ENCODE measurements around the gene FBXO9.

FBXO9 gene

GRCh38 chr6:53065266-53066076 is at the start of gene FBXO9:
FBXO9 (plus strand) TSS chr6:53065404; CDS start chr6:53065790, 386 bp downstream.
- DNase-seq (ENCODE audit: low read depth), result no peak

GRCh38 chr6:53015486-53015885 is 49.7 kb upstream of the FBXO9 start:
- no peak for DNase-seq (ENCODE audit: low read depth)

- no peak for DNase-seq (ENCODE audit: low read depth)
Observed at GRCh38 chr6:53018446-53018845, 46.8 kb upstream of the FBXO9 start.

GRCh38 chr6:53020005-53020744 is 45.0 kb upstream of the FBXO9 start:
- no peak for DNase-seq (ENCODE audit: low read depth)

GRCh38 chr6:53023323-53023722 is 41.9 kb upstream of the FBXO9 start:
- no peak for DNase-seq (ENCODE audit: low read depth)

- no peak for DNase-seq (ENCODE audit: low read depth)
Observed at GRCh38 chr6:53026526-53026925, 38.7 kb upstream of the FBXO9 start.

GRCh38 chr6:53027131-53027718 is 38.0 kb upstream of the FBXO9 start:
- DNase-seq (ENCODE audit: low read depth), result no peak

GRCh38 chr6:53028467-53028866 is 36.7 kb upstream of the FBXO9 start:
- DNase-seq (ENCODE audit: low read depth), result no peak

- no peak for DNase-seq (ENCODE audit: low read depth)
Observed at GRCh38 chr6:53029257-53029656, 35.9 kb upstream of the FBXO9 start.

- no peak for DNase-seq (ENCODE audit: low read depth)
Observed at GRCh38 chr6:53029761-53030160, 35.4 kb upstream of the FBXO9 start.

GRCh38 chr6:53031281-53031680 is 33.9 kb upstream of the FBXO9 start:
- DNase-seq (ENCODE audit: low read depth), result no peak

- peak; percentile 6 for DNase-seq (ENCODE audit: low read depth)
Observed at GRCh38 chr6:53032849-53033248, 32.4 kb upstream of the FBXO9 start.

GRCh38 chr6:53033764-53034163 is 31.4 kb upstream of the FBXO9 start:
- DNase-seq (ENCODE audit: low read depth), result peak; percentile 96

- peak; percentile 54 for DNase-seq (ENCODE audit: low read depth)
Observed at GRCh38 chr6:53035549-53036213, 29.5 kb upstream of the FBXO9 start.

- no peak for DNase-seq (ENCODE audit: low read depth)
Observed at GRCh38 chr6:53038141-53038540, 27.1 kb upstream of the FBXO9 start.

GRCh38 chr6:53038596-53038995 is 26.6 kb upstream of the FBXO9 start:
- DNase-seq (ENCODE audit: low read depth), result no peak

GRCh38 chr6:53041356-53041755 is 23.8 kb upstream of the FBXO9 start:
- DNase-seq (ENCODE audit: low read depth), result peak; percentile 50

GRCh38 chr6:53042112-53042511 is 23.1 kb upstream of the FBXO9 start:
- peak; percentile 91 for DNase-seq (ENCODE audit: low read depth)

GRCh38 chr6:53043581-53043980 is 21.6 kb upstream of the FBXO9 start:
- DNase-seq (ENCODE audit: low read depth), result peak; percentile 34

- DNase-seq (ENCODE audit: low read depth), result peak; percentile 54
Observed at GRCh38 chr6:53044071-53044470, 21.1 kb upstream of the FBXO9 start.

GRCh38 chr6:53044572-53044971 is 20.6 kb upstream of the FBXO9 start:
- no peak for DNase-seq (ENCODE audit: low read depth)

GRCh38 chr6:53045891-53046673 is 19.1 kb upstream of the FBXO9 start:
- DNase-seq (ENCODE audit: low read depth), result no peak

Measured in fibroblast of gingiva (primary cell).